Measurements from ENCODE around the gene MAGI2.

- no peak for TF ChIP-seq CTCF (conservative IDR thresholded peaks at IDR 0.05; ENCODE audit: low read length)
- TF ChIP-seq EZH2phosphoT487 (IDR thresholded peaks at IDR 0.05; ENCODE audit: borderline replicate concordance, low read depth, low read length) = no peak
These were observed 31.7 kb downstream of the MAGI2 start for GRCh38 chr7:79421751-79422150.
